H1 (cell line): ENCODE results near the gene CIT. TPM values are rescaled to one million over a fixed set of nuclear protein-coding genes. Genes with fewer than 3 reads are reported as not detected.

Experiments
- BCL11A ChIP-seq, 2 experiments: IDR thresholded peaks; one replicate each; pipeline ENCODE4 v1.6.1; 2011; ENCODE audit warnings: low read depth in 2 of 2, low read length in 2 of 2, mild to moderate bottlenecking in 2 of 2
- EZH2 ChIP-seq: fragments of 200-600 bp; sonication (generic); IDR thresholded peaks from 2 replicates; pipeline ENCODE4 v1.7.1; 2012; ENCODE audit warnings: low read depth, mild to moderate bottlenecking, moderate library complexity, low read length, inconsistent platforms; ENCODE audit not compliant: severe bottlenecking
- GTF2F1 ChIP-seq: IDR thresholded peaks from 2 replicates; pipeline ENCODE4 v1.6.1; 2012; ENCODE audit warnings: low read depth, low read length, improper control_type of control experiment, borderline replicate concordance
- SIN3A ChIP-seq, 2 experiments: IDR thresholded peaks in 1 of 2; conservative IDR thresholded peaks in 1 of 2; 2 replicates each; pipeline ENCODE4 v1.6.1; 2011 to 2012; ENCODE audit warnings: low read length in 2 of 2, improper control_type of control experiment in 1 of 2, low read depth in 1 of 2, mild to moderate bottlenecking in 1 of 2
- SP4 ChIP-seq: IDR thresholded peaks from 2 replicates; pipeline ENCODE4 v1.6.1; 2012; ENCODE audit warnings: low read length, inconsistent platforms
- TAF7 ChIP-seq: optimal IDR thresholded peaks from 2 replicates; pipeline ENCODE3; 2011; ENCODE audit warnings: low read depth, mild to moderate bottlenecking, inconsistent platforms, low read length, moderate library complexity, borderline replicate concordance
- polyA plus RNA-seq, 7 experiments: library from polyadenylated mRNA; depleted of rRNA in 3 of 7; stranded (reverse) in 5 of 7; unstranded in 2 of 7; fragments of >200 nt in 5 of 7; fragments of 200-250 nt in 2 of 7; gene quantifications; 1 replicate in 5 of 7; 2 replicates in 1 of 7; 4 replicates in 1 of 7; pipeline versions ENCODE4 v1.2.1 to v1.2.3, GENCODE V29; 2011 to 2013; ENCODE audit warnings: missing spikeins in 2 of 7, mixed read lengths in 2 of 7
- total RNA-seq: library from RNA; stranded (reverse); fragmentation: NEBNext Ultra II Directional; extraction: Animal tissue kit (Norgen Biotek cat#: 25700); gene quantifications from 2 replicates; pipeline ENCODE4 v1.2.1, GENCODE V29; 2021

Gene CIT
- total and polyA plus RNA-seq, 2 of the 8 experiments (the other 6 are each of a cell fraction or from before 2014, with no cell fraction given), result 17.1 to 60.9 TPM

- TF ChIP-seq EZH2 (no peak), BCL11A (IDR thresholded peaks at IDR 0.05; ENCODE audit: low read depth in 2 of 2, low read length in 2 of 2) (no peak), TAF7 (no peak), SIN3A (conservative IDR thresholded peaks at IDR 0.05 in 1 of 2, IDR thresholded peaks at IDR 0.05 in 1 of 2; ENCODE audit: low read depth in 1 of 2, low read length in 2 of 2) (no peak), GTF2F1 (no peak), SP4 (no peak)
Observed at GRCh38 chr12:119772431-119772830, 104.7 kb downstream of the CIT start (continued).
